H1 (cell line): ENCODE results near the gene GLTPD2. TPM values are rescaled to one million over a fixed set of nuclear protein-coding genes. Genes with fewer than 3 reads are reported as not detected.

Experiments
- CTCF ChIA-PET: fragments of 300-600 bp; sonication (Branson Sonifier 250); formaldehyde crosslinking; loops from one replicate; lab custom pipeline; 2021; ENCODE audit not compliant: partially characterized antibody; lab: Charles Lee
- POLR2A ChIA-PET: fragments of 300-600 bp; sonication (Branson Sonifier 250); formaldehyde crosslinking; loops from one replicate; lab custom pipeline; 2021; ENCODE audit warnings: inconsistent platforms; ENCODE audit not compliant: partially characterized antibody; lab: Charles Lee
- DNase-seq, 2 experiments: peaks; one replicate each; pipeline versions ENCODE4 v3.0.0 to v3.0.0-alpha.2; 2010 to 2022; ENCODE audit warnings: low spot score in 2 of 2, low read depth in 1 of 2, mixed read lengths in 1 of 2
- FAIRE-seq: peaks from 2 replicates; lab custom pipeline; 2011; peaks lifted over from hg19 to GRCh38; lab: Jason Lieb, UNC
- H2AFZ ChIP-seq: 2 replicates; pipeline ENCODE4 v1.8.1; 2012; ENCODE audit warnings: low read length, inconsistent platforms
- H2AK5ac ChIP-seq: 2 replicates; pipeline ENCODE4 v1.6.1; 2013; ENCODE audit warnings: low read depth, low read length
- H2BK120ac ChIP-seq: replicated peaks from 2 replicates; pipeline ENCODE3; 2013; ENCODE audit warnings: low read depth, low read length, inconsistent platforms
- H2BK12ac ChIP-seq: 2 replicates; pipeline ENCODE4 v1.6.1; 2013; ENCODE audit warnings: low read depth, low read length
- H2BK15ac ChIP-seq: 2 replicates; pipeline ENCODE4 v1.6.1; 2013; ENCODE audit warnings: low read length
- H2BK20ac ChIP-seq: 2 replicates; pipeline ENCODE4 v1.6.1; 2013; ENCODE audit warnings: low read length
- H2BK5ac ChIP-seq: 2 replicates; pipeline ENCODE4 v1.6.1; 2013; ENCODE audit warnings: low read depth, low read length
- H3K14ac ChIP-seq: 2 replicates; pipeline ENCODE4 v1.6.1; 2013; ENCODE audit warnings: inconsistent platforms; ENCODE audit not compliant: insufficient read length
- H3K18ac ChIP-seq: 2 replicates; pipeline ENCODE4 v1.6.1; 2013; ENCODE audit warnings: low read length; ENCODE audit errors: extremely low read depth
- H3K23ac ChIP-seq: 2 replicates; pipeline ENCODE4 v1.6.1; 2013; ENCODE audit warnings: inconsistent platforms; ENCODE audit not compliant: insufficient read length
- H3K23me2 ChIP-seq: 2 replicates; pipeline ENCODE4 v1.6.1; 2013; ENCODE audit warnings: low read depth, low read length
- H3K27ac ChIP-seq: 2 replicates; pipeline ENCODE4 v1.6.1; 2011; ENCODE audit warnings: low read depth, low read length, inconsistent platforms
- H3K27me3 ChIP-seq, 4 experiments: replicated peaks in 1 of 4; 1 replicate in 1 of 4; 2 replicates in 3 of 4; pipeline versions ENCODE4 v1.6.1 to v1.8.1; 2011 to 2013; ENCODE audit warnings: low read length in 3 of 4, mild to moderate bottlenecking in 3 of 4, inconsistent platforms in 2 of 4, mixed read lengths in 2 of 4, moderate library complexity in 1 of 4; ENCODE audit not compliant: control insufficient read depth in 3 of 4, insufficient read depth in 3 of 4; ENCODE audit errors: extremely low read depth in 1 of 4
- H3K36me3 ChIP-seq, 4 experiments: 2 replicates each; pipeline versions ENCODE4 v1.6.1 to v1.8.1; 2011 to 2013; ENCODE audit warnings: mild to moderate bottlenecking in 4 of 4, low read length in 3 of 4, moderate library complexity in 2 of 4, control low read depth in 1 of 4, inconsistent platforms in 1 of 4; ENCODE audit not compliant: insufficient read depth in 4 of 4, control insufficient read depth in 2 of 4
- H3K4ac ChIP-seq: replicated peaks from 2 replicates; pipeline ENCODE3; 2013; ENCODE audit warnings: low read length, low read depth, mixed read lengths, inconsistent platforms; ENCODE audit not compliant: insufficient read length
- H3K4me1 ChIP-seq, 4 experiments: replicated peaks in 1 of 4; 1 replicate in 1 of 4; 2 replicates in 3 of 4; pipeline versions ENCODE4 v1.6.1 to v1.8.1; 2011 to 2013; ENCODE audit warnings: low read length in 3 of 4, inconsistent platforms in 2 of 4, mixed read lengths in 1 of 4; ENCODE audit not compliant: insufficient read depth in 4 of 4, control insufficient read depth in 3 of 4
- H3K4me2 ChIP-seq, 2 experiments: 2 replicates each; pipeline versions ENCODE4 v1.6.1 to v1.8.1; 2011 to 2013; ENCODE audit warnings: low read depth in 2 of 2, low read length in 2 of 2, control low read depth in 1 of 2, inconsistent platforms in 1 of 2, mild to moderate bottlenecking in 1 of 2; ENCODE audit not compliant: insufficient read depth in 1 of 2
- H3K4me3 ChIP-seq, 4 experiments: fragments of 200-600, 300-600 bp in 1 of 4; sonication (generic), shearing (Covaris generic), sonication (Bioruptor Twin) in 1 of 4; 2 replicates each; pipeline versions ENCODE4 v1.5.1 to v1.8.1; 2011 to 2016; ENCODE audit warnings: low read length in 4 of 4, low read depth in 3 of 4, control low read depth in 2 of 4, inconsistent platforms in 2 of 4, mild to moderate bottlenecking in 2 of 4, mixed read lengths in 1 of 4, moderate library complexity in 1 of 4; ENCODE audit not compliant: insufficient read depth in 2 of 4; ENCODE audit errors: extremely low read depth in 1 of 4
- H3K56ac ChIP-seq: replicated peaks from 2 replicates; pipeline ENCODE3; 2013; ENCODE audit warnings: low read depth, mild to moderate bottlenecking, mixed read lengths, low read length, inconsistent platforms; ENCODE audit not compliant: insufficient read length
- H3K79me1 ChIP-seq: 2 replicates; pipeline ENCODE4 v1.6.1; 2013; ENCODE audit warnings: low read depth, low read length, control low read depth
- H3K79me2 ChIP-seq, 2 experiments: 2 replicates each; pipeline versions ENCODE4 v1.6.1 to v1.8.1; 2012 to 2013; ENCODE audit warnings: low read length in 2 of 2, mild to moderate bottlenecking in 2 of 2, inconsistent platforms in 1 of 2; ENCODE audit not compliant: insufficient read depth in 2 of 2, control insufficient read depth in 1 of 2
- H3K9ac ChIP-seq, 4 experiments: replicated peaks in 1 of 4; 1 replicate in 1 of 4; 2 replicates in 3 of 4; pipeline versions ENCODE4 v1.6.1 to v1.8.1; 2011 to 2013; ENCODE audit warnings: low read depth in 3 of 4, low read length in 3 of 4, control low read depth in 2 of 4, mild to moderate bottlenecking in 2 of 4, moderate library complexity in 2 of 4, inconsistent platforms in 1 of 4; ENCODE audit errors: extremely low read depth in 1 of 4
- H3K9me3 ChIP-seq, 2 experiments: 2 replicates each; pipeline versions ENCODE4 v1.6.1 to v1.8.1; 2012 to 2013; ENCODE audit warnings: mild to moderate bottlenecking in 2 of 2, moderate library complexity in 2 of 2, control low read depth in 1 of 2, inconsistent platforms in 1 of 2, low read depth in 1 of 2, low read length in 1 of 2, mixed read lengths in 1 of 2; ENCODE audit not compliant: insufficient read depth in 2 of 2
- H4K20me1 ChIP-seq, 2 experiments: replicated peaks in 1 of 2; 2 replicates each; pipeline versions ENCODE3 to v1.8.1; 2011 to 2013; ENCODE audit warnings: inconsistent platforms in 2 of 2, low read length in 2 of 2, mild to moderate bottlenecking in 1 of 2; ENCODE audit not compliant: insufficient read depth in 2 of 2, control insufficient read depth in 1 of 2
- H4K5ac ChIP-seq: 2 replicates; pipeline ENCODE4 v1.6.1; 2013; ENCODE audit warnings: low read length, low read depth, mixed read lengths, inconsistent platforms; ENCODE audit not compliant: insufficient read length
- H4K8ac ChIP-seq: 2 replicates; pipeline ENCODE4 v1.8.0; 2013; ENCODE audit warnings: mild to moderate bottlenecking, moderate library complexity, low read length, inconsistent platforms; ENCODE audit not compliant: insufficient read depth; ENCODE audit errors: extremely low read depth
- H4K91ac ChIP-seq: replicated peaks from 2 replicates; pipeline ENCODE3; 2013; ENCODE audit warnings: low read length, mixed read lengths, inconsistent platforms; ENCODE audit not compliant: insufficient read length
- KDM1A ChIP-seq: fragments of 200-600, 300-600 bp; sonication (generic); IDR thresholded peaks from 2 replicates; pipeline ENCODE4 v1.7.1; 2016; ENCODE audit warnings: mild to moderate bottlenecking, low read length, borderline replicate concordance
- SAP30 ChIP-seq: fragments of 300-600 bp; sonication (generic); IDR thresholded peaks from 2 replicates; pipeline ENCODE4 v1.7.1; 2012; ENCODE audit warnings: low read length, moderate library complexity, mild to moderate bottlenecking, inconsistent platforms; ENCODE audit not compliant: insufficient read depth, insufficient replicate concordance
- WGBS, 2 experiments: shearing (Covaris generic) in 1 of 2; methylation state at CpG; one replicate each; pipeline versions ENCODE4 v1.1.6 to v1.1.7; 2013 to 2015; ENCODE audit warnings: low lambda C conversion rate in 2 of 2, mixed read lengths in 2 of 2, inconsistent platforms in 1 of 2, low coverage in 1 of 2, missing lambda C conversion rate in 1 of 2; ENCODE audit not compliant: insufficient replicate concordance in 2 of 2, insufficient coverage in 1 of 2, insufficient read length in 1 of 2; ENCODE audit errors: extremely low coverage in 1 of 2, missing lambda C conversion rate in 1 of 2; 5-methylcytosine and 5-hydroxymethylcytosine counted together
- polyA plus RNA-seq, 7 experiments: library from polyadenylated mRNA; depleted of rRNA in 3 of 7; stranded (reverse) in 5 of 7; unstranded in 2 of 7; fragments of >200 nt in 5 of 7; fragments of 200-250 nt in 2 of 7; gene quantifications; 1 replicate in 5 of 7; 2 replicates in 1 of 7; 4 replicates in 1 of 7; pipeline versions ENCODE4 v1.2.1 to v1.2.3, GENCODE V29; 2011 to 2013; ENCODE audit warnings: missing spikeins in 2 of 7, mixed read lengths in 2 of 7
- total RNA-seq: library from RNA; stranded (reverse); fragmentation: NEBNext Ultra II Directional; extraction: Animal tissue kit (Norgen Biotek cat#: 25700); gene quantifications from 2 replicates; pipeline ENCODE4 v1.2.1, GENCODE V29; 2021

GLTPD2 gene
- total and polyA plus RNA-seq, 2 of the 8 experiments (the other 6 are each of a cell fraction or from before 2014, with no cell fraction given), result not detected

DNA sequence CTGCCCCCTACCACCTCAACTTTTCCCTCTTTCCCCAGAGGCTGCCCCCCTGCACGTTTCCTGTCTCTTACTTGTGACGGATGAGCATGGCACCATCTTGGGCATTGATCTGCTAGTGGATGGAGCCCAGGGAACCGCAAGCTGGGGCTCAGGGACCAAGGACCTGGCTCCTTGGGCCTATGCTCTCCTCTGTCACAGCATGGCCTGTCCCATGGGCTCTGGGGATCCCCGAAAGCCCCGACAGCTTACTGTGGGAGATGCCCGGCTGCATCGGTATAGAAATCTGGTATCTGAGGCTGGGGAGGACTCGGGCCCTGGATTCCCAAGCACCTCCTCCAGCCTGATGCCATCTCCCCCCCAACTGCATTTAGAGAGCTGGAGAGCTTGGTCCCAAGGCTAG is 47.2 kb upstream of the GLTPD2 start:
- Histone ChIP-seq H3K56ac (no peak overlapping the region), H3K14ac (no peak overlapping the region), H3K23me2 (peaks cover 21% of the 10 kb centered on the region; the same call in 1 of the 2 replicates), H3K79me2 (no peaks in the 10 kb centered on the region), H3K9me3 (no peaks in the 10 kb centered on the region; a peak in 1 of 4 replicates), H4K5ac (no peak overlapping the region), H2BK120ac (no peak overlapping the region), H3K4me1 (peaks cover 0 to 12% (median 7%) of the 10 kb centered on the region in 4 experiments; a peak in 5 of 7 replicates), H3K36me3 (no peaks in the 10 kb centered on the region; a peak in 1 of 8 replicates), H2BK5ac (no peak overlapping the region), H3K4me3 (no peak overlapping the region), H3K4ac (no peak overlapping the region), H3K23ac (no peak overlapping the region), H4K91ac (no peak overlapping the region), H2AK5ac (peak overlapping the region; percentile 6; the same call in 1 of the 2 replicates), H2BK20ac (no peak overlapping the region), H2BK12ac (no peak overlapping the region), H3K27ac (no peak overlapping the region), H3K79me1 (no peaks in the 10 kb centered on the region), H3K18ac (no peak overlapping the region), H2AFZ (no peak overlapping the region), H3K9ac (no peak overlapping the region), H4K20me1 (no peaks in the 10 kb centered on the region), H2BK15ac (no peak overlapping the region), H3K4me2 (no peak overlapping the region), H3K27me3 (peaks cover 29 to 61% (median 49%) of the 10 kb centered on the region in 4 experiments), H4K8ac (no peak overlapping the region)
- 85% methylated on average over 8 of the region's 8 CpGs; no CpG with 5 or more reads in 1 of the 2 experiments for WGBS, 2 experiments
- no peak for DNase-seq
- ChIA-PET CTCF (interaction anchor here (0.7 to 1.0 kb wide), 3 partner anchors 32 to 150 kb away, joined by 3 read pairs; partner anchors contain the start of gene PSMB6), POLR2A (interaction anchor here (0.6 kb wide), 1 partner anchor 213 kb away, joined by 3 read pairs; no protein-coding TSS in a partner anchor)
- TF ChIP-seq SAP30, result no peak
- TF ChIP-seq KDM1A, result no peak
- no peak for FAIRE-seq
